Mucosa of descending colon (tissue), 3 donors: ENCODE results near the gene SBF2. TPM values are rescaled to one million over a fixed set of nuclear protein-coding genes. Genes with fewer than 3 reads are reported as not detected.
A peak's percentile ranks its signal among the peaks of the same experiment; 100 is the strongest.

ENCODE experiments used
- ATAC-seq: fragments of 200-7000 bp; cut with Tn5 transposase; one replicate; pipeline ENCODE4 v1.9.1; 2020; ENCODE audit warnings: mild to moderate bottlenecking, moderate library complexity
- DNase-seq, 3 donors: peaks; one replicate each; pipeline ENCODE4 v3.0.0-alpha.2; 2020
- H3K36me3 ChIP-seq: fragments of 200-600 bp; one replicate; pipeline ENCODE4 v1.8.0; 2021; ENCODE audit warnings: low read depth, mild to moderate bottlenecking
- H3K4me1 ChIP-seq: fragments of 200-600 bp; one replicate; pipeline ENCODE4 v1.8.0; 2021; ENCODE audit warnings: low read depth, mild to moderate bottlenecking
- H3K4me3 ChIP-seq: fragments of 200-600 bp; one replicate; pipeline ENCODE4 v1.8.0; 2021; ENCODE audit warnings: mild to moderate bottlenecking
- H3K9me3 ChIP-seq: fragments of 200-600 bp; one replicate; pipeline ENCODE4 v1.8.0; 2021; ENCODE audit warnings: mild to moderate bottlenecking
- intact Hi-C, 2 donors: fragments of 100-400 bp; cut with DNase I in 1 of 2; cut with micrococcal nuclease in 1 of 2; formaldehyde crosslinking; loops; one replicate each; pipeline versions ENCODE4 v1.11.0 to v1.11.1; 2022; cut with DNase I, micrococcal nuclease
- total RNA-seq, 3 donors: library from RNA; stranded (reverse); fragmentation: NEBNext Ultra II Directional in 2 of 3; extraction: Animal tissue kit (Norgen Biotek cat#: 25700) in 2 of 3; gene quantifications; one replicate each; pipeline versions ENCODE4 v1.2.1 to v1.2.4, GENCODE V29; 2021 to 2023
- TF ChIP-seq, protein P1 (sequence below): fragments of 200-600 bp; IDR thresholded peaks from one replicate; pipeline ENCODE4 v1.8.0; 2022; ENCODE audit warnings: antibody characterized with exemption, mild to moderate bottlenecking
- donor health status: DM: no; HTN: no; CAD: no; lungs with moderate emphysema.
- donor health status: DM: no; HTN: no; CAD: no.
- donor health status: DM: no; HTN: yes; CAD: no.

SBF2 gene
- total RNA-seq, 3 donors from 2014 or later = 35.2 to 60.3 (median 48.2) TPM

DNA sequence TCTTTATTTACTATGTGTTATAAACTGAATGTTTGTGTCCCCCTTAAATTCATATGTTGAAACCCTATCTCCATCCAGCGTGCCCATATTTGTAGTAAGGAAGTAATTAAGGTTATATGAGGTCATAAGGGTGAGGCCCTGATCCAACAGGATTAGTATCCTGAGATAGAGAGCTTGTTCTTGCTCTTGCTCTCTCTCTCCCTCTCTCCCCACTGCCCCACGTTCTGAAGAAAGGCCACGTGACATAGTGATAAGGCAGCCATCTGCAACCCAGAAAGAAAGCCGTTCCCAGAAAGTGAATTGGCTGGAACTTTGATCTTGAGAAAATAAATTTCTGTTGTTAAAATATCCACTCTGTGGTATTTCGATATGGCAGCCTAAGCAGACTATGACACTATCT is 417.7 kb downstream of the SBF2 start:
- DNase-seq (no peak), ATAC-seq (peak; percentile 31)
- H3K4me1 ChIP-seq = no peaks in the 10 kb centered on the region
- no peak overlapping the region for H3K4me3 ChIP-seq
- intact Hi-C loops = no loop called here
- TF ChIP-seq, protein P1, sequence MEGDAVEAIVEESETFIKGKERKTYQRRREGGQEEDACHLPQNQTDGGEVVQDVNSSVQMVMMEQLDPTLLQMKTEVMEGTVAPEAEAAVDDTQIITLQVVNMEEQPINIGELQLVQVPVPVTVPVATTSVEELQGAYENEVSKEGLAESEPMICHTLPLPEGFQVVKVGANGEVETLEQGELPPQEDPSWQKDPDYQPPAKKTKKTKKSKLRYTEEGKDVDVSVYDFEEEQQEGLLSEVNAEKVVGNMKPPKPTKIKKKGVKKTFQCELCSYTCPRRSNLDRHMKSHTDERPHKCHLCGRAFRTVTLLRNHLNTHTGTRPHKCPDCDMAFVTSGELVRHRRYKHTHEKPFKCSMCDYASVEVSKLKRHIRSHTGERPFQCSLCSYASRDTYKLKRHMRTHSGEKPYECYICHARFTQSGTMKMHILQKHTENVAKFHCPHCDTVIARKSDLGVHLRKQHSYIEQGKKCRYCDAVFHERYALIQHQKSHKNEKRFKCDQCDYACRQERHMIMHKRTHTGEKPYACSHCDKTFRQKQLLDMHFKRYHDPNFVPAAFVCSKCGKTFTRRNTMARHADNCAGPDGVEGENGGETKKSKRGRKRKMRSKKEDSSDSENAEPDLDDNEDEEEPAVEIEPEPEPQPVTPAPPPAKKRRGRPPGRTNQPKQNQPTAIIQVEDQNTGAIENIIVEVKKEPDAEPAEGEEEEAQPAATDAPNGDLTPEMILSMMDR = no peak
- no peaks in the 10 kb centered on the region for H3K36me3 ChIP-seq
- peaks cover 12% of the 10 kb centered on the region for H3K9me3 ChIP-seq

DNA sequence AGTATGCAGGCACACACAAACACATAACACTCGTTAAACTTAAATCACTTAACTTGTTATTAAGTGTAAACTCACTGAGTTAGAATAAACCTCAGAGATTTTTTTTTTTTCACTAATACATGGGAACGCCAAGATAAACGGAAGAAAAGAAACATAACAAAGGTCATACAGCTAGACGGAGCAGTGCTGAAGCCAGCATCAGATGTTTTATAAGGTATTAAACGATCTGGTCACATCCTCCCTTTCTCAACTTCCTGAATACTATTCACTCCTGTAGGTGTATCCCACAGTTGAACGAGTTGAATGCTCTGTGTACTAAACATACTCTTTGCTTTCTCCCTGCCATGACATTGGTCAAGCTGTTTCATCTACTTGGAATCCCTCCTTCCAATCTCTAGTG is 418.2 kb downstream of the SBF2 start:
- Histone ChIP-seq H3K9me3 (peaks cover 12% of the 10 kb centered on the region), H3K4me1 (no peaks in the 10 kb centered on the region), H3K36me3 (no peaks in the 10 kb centered on the region), H3K4me3 (no peak overlapping the region)
- TF ChIP-seq, protein P1 = no peak
- DNase-seq = no peak
- intact Hi-C loops = no loop called here
- peak; percentile 69 for ATAC-seq

DNA sequence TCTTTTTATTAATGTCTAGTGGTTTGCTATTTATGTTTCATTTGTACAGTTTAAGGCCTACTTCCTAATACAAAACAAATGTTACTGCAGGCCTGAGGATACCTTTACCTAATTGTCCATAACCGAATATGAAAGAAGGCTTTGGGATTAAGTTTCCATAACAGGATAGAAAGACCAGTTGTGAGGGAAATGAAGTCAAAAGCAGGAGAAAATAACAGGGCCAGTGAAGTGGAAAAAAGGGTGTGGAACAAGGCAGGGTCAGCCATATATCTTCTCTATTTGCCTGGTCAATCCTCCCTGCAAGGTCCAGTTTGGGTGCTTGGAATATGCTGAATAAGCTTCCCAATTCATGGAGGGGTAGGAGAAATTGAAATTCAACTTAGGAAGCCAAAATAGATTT is 418.6 kb downstream of the SBF2 start:
- Histone ChIP-seq H3K36me3 (no peaks in the 10 kb centered on the region), H3K4me3 (no peak overlapping the region), H3K4me1 (no peaks in the 10 kb centered on the region), H3K9me3 (peaks cover 12% of the 10 kb centered on the region)
- TF ChIP-seq, protein P1 = no peak
- intact Hi-C loops = no loop called here
- DNase-seq (no peak), ATAC-seq (no peak)

DNA sequence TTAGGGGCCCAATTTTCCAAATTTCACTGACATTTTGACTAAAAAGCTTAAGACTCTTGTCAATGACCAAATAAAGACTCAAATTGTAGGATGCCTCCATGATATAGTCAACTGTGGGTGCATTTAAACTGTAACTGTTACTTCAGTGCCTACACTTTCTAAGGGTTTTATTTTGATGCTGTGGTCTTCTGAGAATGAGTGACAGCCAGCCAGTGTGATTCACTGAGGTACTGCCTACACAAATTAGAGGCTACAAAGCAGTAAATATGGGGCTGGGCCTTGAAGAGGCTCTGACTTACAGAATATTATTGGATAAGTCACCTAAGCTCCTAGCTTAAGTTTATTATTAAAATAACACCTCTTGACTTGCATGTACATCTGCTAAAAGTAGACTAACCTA is 419.6 kb downstream of the SBF2 start:
- Histone ChIP-seq H3K4me1 (no peaks in the 10 kb centered on the region), H3K4me3 (no peak overlapping the region), H3K9me3 (peaks cover 12% of the 10 kb centered on the region), H3K36me3 (no peaks in the 10 kb centered on the region)
- ATAC-seq (no peak), DNase-seq (no peak)
- intact Hi-C loops = no loop called here
- TF ChIP-seq, protein P1 = no peak

DNA sequence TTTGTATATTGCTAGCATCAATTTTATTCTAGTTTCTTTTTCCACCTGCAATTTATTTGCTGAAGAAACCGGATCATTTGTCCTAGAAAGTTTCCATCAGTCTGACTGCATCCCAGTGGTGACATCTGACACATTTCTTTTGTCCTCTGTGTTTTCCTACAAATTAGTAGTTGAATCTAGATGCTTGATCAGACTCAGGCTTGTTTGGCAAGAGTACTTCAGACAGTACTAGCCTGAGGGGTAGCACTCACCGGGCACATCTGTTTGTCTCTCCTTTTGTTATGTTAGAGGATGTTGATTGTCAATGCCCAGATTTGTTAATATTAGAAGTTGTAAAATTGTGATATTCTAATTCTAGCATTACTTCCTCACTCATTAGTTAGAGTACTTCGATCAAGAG is 425.4 kb downstream of the SBF2 start:
- Histone ChIP-seq H3K9me3 (peaks cover 3% of the 10 kb centered on the region), H3K36me3 (no peaks in the 10 kb centered on the region), H3K4me1 (no peaks in the 10 kb centered on the region), H3K4me3 (no peak overlapping the region)
- TF ChIP-seq, protein P1 = no peak
- intact Hi-C loops = loop anchor here in 1 of 2 donors (10.0 kb wide), 1 partner anchor 106 kb away; no protein-coding TSS in a partner anchor
- ATAC-seq = no peak
- no peak for DNase-seq

DNA sequence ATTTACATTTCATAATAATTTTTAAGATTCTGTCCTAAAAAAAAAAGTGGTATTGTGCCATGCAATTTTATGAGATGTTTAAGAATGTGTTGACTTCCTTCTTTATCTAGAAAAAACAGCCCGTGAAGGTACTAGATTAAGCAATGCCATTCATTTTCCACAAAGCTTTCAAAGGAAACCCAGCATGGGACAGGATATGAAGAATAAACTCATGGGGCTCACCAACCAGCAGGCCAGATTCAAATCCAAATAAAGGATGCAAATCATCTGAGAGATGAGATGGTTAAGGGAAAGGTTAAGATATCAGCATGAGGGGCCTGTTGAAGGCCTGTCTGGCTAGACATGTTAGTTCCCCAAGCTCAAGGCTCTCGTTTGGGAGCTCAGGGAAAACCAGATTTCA is 431.0 kb downstream of the SBF2 start:
- Histone ChIP-seq H3K4me3 (no peak overlapping the region), H3K36me3 (no peaks in the 10 kb centered on the region), H3K4me1 (no peaks in the 10 kb centered on the region), H3K9me3 (no peaks in the 10 kb centered on the region)
- intact Hi-C loops = loop anchor here in 1 of 2 donors (10.0 kb wide), 1 partner anchor 112 kb away; no protein-coding TSS in a partner anchor
- DNase-seq (no peak), ATAC-seq (no peak)
- TF ChIP-seq, protein P1 = no peak
